Coronary artery (tissue), 2 donors: ENCODE results near the gene XPR1.

Source experiments
- DNase-seq: peaks from one replicate; pipeline ENCODE4 v3.0.0-alpha.2; 2017; ENCODE audit warnings: low spot score
- H3K27ac ChIP-seq, 2 donors: fragments of 200-600 bp; sonication (generic); one replicate each; pipeline ENCODE4 v1.5.1; 2016 to 2019
- H3K4me3 ChIP-seq: fragments of 200-600 bp; sonication (generic); 2 replicates; pipeline ENCODE4 v1.5.1; 2016; ENCODE audit warnings: mild to moderate bottlenecking, moderate library complexity
- CTCF ChIP-seq: fragments of 200-600 bp; sonication (generic); IDR thresholded peaks from one replicate; pipeline ENCODE4 v1.5.1; 2019; ENCODE audit warnings: antibody characterized with exemption

XPR1 gene

GRCh38 chr1:180742663-180743062 lies 110.8 kb downstream of the XPR1 start:
- TF ChIP-seq CTCF, result no peak
- no peak for DNase-seq

GRCh38 chr1:180743868-180744267 lies 112.0 kb downstream of the XPR1 start:
- H3K4me3 ChIP-seq, result no peak overlapping the region
- no peak for TF ChIP-seq CTCF
- no peak for DNase-seq
- no peak overlapping the region for H3K27ac ChIP-seq

More at GRCh38 chr1:180742663-180743062, 110.8 kb downstream of the XPR1 start:
- no peak overlapping the region for H3K4me3 ChIP-seq
- H3K27ac ChIP-seq, result no peak overlapping the region

GRCh38 chr1:180745098-180745497 lies 113.3 kb downstream of the XPR1 start:
- TF ChIP-seq CTCF, result no peak
- H3K4me3 ChIP-seq, result no peak overlapping the region
- no peak for DNase-seq
- H3K27ac ChIP-seq, result no peak overlapping the region

GRCh38 chr1:180751921-180752320 lies 120.1 kb downstream of the XPR1 start:
- H3K4me3 ChIP-seq, result no peak overlapping the region
- TF ChIP-seq CTCF, result no peak
- H3K27ac ChIP-seq, result no peak overlapping the region
- no peak for DNase-seq

- no peak overlapping the region for H3K27ac ChIP-seq
- no peak for TF ChIP-seq CTCF
- DNase-seq, result no peak
- no peak overlapping the region for H3K4me3 ChIP-seq
Measured at GRCh38 chr1:180754453-180754852, 122.6 kb downstream of the XPR1 start.

GRCh38 chr1:180757657-180758056 lies 125.8 kb downstream of the XPR1 start:
- no peak overlapping the region for H3K27ac ChIP-seq
- DNase-seq, result no peak
- no peak overlapping the region for H3K4me3 ChIP-seq
- no peak for TF ChIP-seq CTCF

- no peak for DNase-seq
- H3K27ac ChIP-seq, result no peak overlapping the region
- TF ChIP-seq CTCF, result no peak
- H3K4me3 ChIP-seq, result no peak overlapping the region
Measured at GRCh38 chr1:180762796-180763195, 131.0 kb downstream of the XPR1 start.
